ENCODE data around the gene BABAM2.

DNA sequence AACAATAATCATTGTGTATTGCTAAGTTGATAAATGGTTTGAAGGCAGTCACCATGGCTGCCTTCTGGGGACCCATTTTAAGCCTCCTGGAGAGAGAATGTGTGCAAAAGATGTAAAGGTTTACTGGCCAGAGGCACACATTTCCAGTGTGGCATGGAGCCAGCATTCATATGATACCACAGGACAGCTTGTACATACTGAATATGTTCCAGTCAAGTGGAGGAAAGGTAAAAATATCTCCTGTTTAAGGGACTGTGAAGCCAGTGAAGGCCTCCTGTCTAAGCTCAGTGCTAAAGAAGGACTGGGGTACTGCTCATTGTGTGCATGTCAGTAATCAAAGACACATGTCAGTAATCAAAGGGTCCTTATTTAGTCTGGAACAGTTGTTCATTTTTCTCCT, 119.2 kb downstream of the BABAM2 start:
- TF ChIP-seq, protein P1, sequence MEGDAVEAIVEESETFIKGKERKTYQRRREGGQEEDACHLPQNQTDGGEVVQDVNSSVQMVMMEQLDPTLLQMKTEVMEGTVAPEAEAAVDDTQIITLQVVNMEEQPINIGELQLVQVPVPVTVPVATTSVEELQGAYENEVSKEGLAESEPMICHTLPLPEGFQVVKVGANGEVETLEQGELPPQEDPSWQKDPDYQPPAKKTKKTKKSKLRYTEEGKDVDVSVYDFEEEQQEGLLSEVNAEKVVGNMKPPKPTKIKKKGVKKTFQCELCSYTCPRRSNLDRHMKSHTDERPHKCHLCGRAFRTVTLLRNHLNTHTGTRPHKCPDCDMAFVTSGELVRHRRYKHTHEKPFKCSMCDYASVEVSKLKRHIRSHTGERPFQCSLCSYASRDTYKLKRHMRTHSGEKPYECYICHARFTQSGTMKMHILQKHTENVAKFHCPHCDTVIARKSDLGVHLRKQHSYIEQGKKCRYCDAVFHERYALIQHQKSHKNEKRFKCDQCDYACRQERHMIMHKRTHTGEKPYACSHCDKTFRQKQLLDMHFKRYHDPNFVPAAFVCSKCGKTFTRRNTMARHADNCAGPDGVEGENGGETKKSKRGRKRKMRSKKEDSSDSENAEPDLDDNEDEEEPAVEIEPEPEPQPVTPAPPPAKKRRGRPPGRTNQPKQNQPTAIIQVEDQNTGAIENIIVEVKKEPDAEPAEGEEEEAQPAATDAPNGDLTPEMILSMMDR (IDR thresholded peaks at IDR 0.05 in 4 of 5, conservative IDR thresholded peaks at IDR 0.05 in 1 of 5): no peak
- no peak for TF ChIP-seq POLR2A (IDR thresholded peaks at IDR 0.05)

All from gastrocnemius medialis (tissue), 4 donors.